MM.1S (cell line): Measurements from ENCODE around the gene CPEB4.

ENCODE experiments used
- EZH2 ChIP-seq: fragments of 300-600 bp; sonication (generic); optimal IDR thresholded peaks from 2 replicates; pipeline ENCODE3; 2017; ENCODE audit warnings: low read depth, mild to moderate bottlenecking, antibody characterized with exemption, low read length, mixed read lengths
- TF ChIP-seq, protein P1 (sequence below): fragments of 300-600 bp; sonication (generic); IDR thresholded peaks from 2 replicates; pipeline ENCODE4 v1.5.1; 2016; ENCODE audit warnings: antibody characterized with exemption, low read length, mixed read lengths

DNA sequence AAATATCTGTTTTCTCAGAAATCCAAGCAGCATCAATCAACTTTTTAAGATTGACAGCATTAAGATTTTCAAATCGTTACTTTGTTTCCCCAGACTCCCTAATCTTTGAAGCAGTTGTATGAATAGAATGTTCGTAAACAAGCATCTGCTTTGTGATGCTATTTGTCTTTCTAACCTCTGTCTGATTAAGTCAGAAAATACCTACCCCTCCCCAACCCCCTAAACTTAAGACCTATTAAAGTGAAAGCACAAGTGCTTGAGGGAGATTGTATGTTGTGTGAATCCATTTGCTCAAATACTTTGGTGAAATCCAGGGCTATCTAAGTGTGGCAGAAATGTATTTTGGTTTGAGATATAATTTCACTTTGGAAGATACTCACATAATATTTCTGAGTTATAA, 53.0 kb downstream of the CPEB4 start:
- TF ChIP-seq, protein P1, sequence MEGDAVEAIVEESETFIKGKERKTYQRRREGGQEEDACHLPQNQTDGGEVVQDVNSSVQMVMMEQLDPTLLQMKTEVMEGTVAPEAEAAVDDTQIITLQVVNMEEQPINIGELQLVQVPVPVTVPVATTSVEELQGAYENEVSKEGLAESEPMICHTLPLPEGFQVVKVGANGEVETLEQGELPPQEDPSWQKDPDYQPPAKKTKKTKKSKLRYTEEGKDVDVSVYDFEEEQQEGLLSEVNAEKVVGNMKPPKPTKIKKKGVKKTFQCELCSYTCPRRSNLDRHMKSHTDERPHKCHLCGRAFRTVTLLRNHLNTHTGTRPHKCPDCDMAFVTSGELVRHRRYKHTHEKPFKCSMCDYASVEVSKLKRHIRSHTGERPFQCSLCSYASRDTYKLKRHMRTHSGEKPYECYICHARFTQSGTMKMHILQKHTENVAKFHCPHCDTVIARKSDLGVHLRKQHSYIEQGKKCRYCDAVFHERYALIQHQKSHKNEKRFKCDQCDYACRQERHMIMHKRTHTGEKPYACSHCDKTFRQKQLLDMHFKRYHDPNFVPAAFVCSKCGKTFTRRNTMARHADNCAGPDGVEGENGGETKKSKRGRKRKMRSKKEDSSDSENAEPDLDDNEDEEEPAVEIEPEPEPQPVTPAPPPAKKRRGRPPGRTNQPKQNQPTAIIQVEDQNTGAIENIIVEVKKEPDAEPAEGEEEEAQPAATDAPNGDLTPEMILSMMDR, result no peak
- TF ChIP-seq EZH2, result no peak
